Mesenteric fat pad (tissue), 1 donor: Measurements from ENCODE around the gene TMPRSS3. TPM values are rescaled to one million over a fixed set of nuclear protein-coding genes. Genes with fewer than 3 reads are reported as not detected.

ENCODE experiments used
- DNase-seq: peaks from one replicate; pipeline ENCODE4 v3.0.0-alpha.2; 2020; ENCODE audit warnings: low spot score
- total RNA-seq: library from RNA; stranded (reverse); fragmentation: NEBNext Ultra II Directional; extraction: Animal tissue kit (Norgen Biotek cat#: 25700); gene quantifications from one replicate; pipeline ENCODE4 v1.2.1, GENCODE V29; 2021
- donor health status: DM: yes; HTN: yes; CAD: no.

Gene TMPRSS3
- total RNA-seq, 1 donor from 2014 or later: not detected

GRCh38 chr21:42429021-42429420, 33.2 kb upstream of the TMPRSS3 start:
- DNase-seq: peak; percentile 73

- peak; percentile 77 for DNase-seq
Measured at GRCh38 chr21:42427809-42428419, 32.1 kb upstream of the TMPRSS3 start.

- peak; percentile 79 for DNase-seq
Measured at GRCh38 chr21:42426876-42427480, 31.1 kb upstream of the TMPRSS3 start.

GRCh38 chr21:42426424-42426823, 30.6 kb upstream of the TMPRSS3 start:
- peak; percentile 28 for DNase-seq

DNA sequence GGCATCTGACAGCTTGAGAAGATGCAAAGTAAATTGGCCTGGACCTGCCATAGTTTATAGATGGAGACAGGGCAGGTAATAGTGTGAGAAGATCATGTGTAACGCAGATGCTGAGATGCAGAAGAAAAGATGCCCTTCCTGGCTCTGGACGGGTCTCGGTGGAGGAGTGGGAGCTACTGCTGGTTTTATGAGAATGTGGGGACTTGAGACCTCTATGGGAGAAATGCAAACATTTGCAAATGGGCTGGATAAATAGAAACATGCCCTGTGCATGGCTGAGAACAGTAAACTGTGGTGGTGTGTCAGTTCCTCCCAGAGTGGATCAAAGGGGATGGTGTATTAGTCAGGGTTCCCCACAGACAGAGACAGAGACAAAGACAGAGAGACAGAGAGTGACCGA, 29.7 kb upstream of the TMPRSS3 start:
- DNase-seq: peak; percentile 30

GRCh38 chr21:42424914-42425541, 29.2 kb upstream of the TMPRSS3 start:
- peak; percentile 65 for DNase-seq

GRCh38 chr21:42423685-42424084, 27.8 kb upstream of the TMPRSS3 start:
- no peak for DNase-seq

DNA sequence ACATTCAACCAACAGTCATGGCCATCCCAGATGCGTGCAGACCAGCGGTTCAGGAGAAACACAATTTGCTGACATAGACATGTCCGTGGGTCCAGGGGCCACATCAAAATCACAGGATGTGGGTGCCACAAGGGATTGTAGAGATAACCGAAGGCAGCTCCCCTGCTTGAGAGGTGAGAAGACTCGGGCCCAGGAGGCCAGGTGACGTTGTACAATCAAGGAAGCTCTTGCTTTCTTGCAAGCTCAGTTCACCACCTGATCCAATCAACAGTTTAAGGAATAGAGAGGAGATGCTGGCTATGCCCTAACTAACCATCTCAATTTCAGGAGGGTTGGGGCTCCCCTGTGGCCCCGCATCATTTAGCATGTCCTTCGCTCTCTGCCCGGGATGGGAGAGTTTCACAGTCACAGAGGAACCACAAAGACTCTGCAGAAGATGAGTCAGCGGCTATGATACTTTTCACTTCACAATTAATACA, 27.4 kb upstream of the TMPRSS3 start:
- DNase-seq: no peak

GRCh38 chr21:42421018-42421793, 25.4 kb upstream of the TMPRSS3 start:
- DNase-seq: no peak

DNA sequence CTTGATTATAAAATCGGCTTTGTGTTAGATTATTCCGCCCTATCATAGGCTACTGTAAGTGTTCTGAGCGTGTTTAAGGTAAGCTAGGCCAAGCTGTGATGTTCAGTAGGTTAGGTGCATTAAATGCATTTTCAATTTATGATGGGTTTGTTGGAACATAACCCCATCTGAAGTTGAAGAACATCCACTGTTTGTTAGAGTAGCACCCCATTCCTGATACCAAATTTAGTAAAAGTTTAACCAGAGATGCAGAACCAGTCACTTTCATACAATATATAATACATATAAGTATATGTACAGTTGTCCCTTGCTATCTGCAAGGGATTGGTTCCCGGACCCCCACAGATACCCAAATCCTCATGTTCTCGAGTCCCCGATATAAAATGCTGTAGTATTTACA, 24.0 kb upstream of the TMPRSS3 start:
- DNase-seq: no peak

- DNase-seq: no peak
Measured at GRCh38 chr21:42418886-42419285, 23.0 kb upstream of the TMPRSS3 start.

GRCh38 chr21:42417533-42417932, 21.7 kb upstream of the TMPRSS3 start:
- no peak for DNase-seq

DNA sequence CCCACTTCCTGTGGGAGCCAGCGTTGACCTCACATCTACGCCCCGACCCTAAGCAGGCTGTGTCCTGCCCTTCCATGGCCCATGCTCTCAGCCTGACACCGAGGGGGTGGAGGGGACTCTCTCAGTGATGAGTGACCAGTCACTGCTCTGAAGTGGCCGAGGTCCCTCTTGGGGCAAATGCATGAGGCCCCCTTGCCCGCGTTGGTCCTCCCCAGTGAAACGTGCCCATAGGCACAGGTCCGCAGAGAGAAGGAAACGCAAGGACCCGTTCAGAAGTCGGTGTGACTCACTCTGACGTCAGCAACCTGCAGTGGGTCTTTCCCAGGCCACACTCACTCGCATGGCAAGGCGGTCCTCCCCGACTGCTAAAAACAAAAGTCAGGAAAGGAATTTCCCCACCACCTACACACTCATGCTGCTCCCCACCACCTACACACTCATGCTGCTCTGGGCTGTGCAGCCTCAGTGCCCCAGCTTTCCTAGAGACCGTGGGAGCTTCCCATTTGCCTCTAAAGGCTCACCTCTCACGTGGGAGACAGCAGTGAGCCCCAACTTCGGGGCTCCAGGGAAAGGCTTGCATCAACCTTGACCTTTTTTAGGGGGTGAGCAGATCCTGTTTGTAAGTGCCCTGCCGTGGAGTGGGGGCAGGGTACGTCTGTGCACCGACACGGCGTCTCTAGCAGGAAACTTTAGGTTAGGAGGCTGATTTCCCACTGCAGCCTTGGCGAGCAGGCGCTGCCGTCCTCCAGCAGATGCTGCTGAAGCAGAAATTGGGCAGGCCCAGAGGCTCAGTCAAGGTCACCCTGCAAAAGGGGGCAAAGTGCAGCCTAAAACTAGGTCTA, 19.3 kb upstream of the TMPRSS3 start:
- DNase-seq: peak; percentile 73

GRCh38 chr21:42414553-42414927, 18.7 kb upstream of the TMPRSS3 start:
- DNase-seq: peak; percentile 49

DNA sequence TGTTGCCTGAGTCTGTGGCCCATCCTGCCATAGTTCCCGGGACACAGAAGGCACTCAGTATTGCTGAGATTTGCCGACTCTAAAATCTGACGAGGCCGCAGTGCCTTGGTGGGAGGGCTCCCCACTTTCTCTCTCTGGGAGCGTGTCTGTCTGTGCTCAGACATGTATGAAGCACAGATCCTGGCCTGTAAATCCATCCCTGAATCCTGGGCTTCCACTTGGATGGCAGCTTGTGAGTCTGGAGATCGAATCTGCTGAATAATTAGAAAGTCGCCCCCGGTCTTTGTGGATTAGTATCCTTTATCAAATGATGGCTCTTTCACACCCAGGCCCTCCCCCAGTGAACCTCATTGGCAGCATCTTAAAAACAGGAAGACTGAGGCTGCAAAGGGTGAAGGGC, 18.2 kb upstream of the TMPRSS3 start:
- DNase-seq: peak; percentile 45

GRCh38 chr21:42413500-42413899, 17.6 kb upstream of the TMPRSS3 start:
- DNase-seq: peak; percentile 37

- peak; percentile 81 for DNase-seq
Measured at GRCh38 chr21:42413093-42413492, 17.2 kb upstream of the TMPRSS3 start.

- DNase-seq: no peak
Measured at GRCh38 chr21:42412636-42412933, 16.7 kb upstream of the TMPRSS3 start.

DNA sequence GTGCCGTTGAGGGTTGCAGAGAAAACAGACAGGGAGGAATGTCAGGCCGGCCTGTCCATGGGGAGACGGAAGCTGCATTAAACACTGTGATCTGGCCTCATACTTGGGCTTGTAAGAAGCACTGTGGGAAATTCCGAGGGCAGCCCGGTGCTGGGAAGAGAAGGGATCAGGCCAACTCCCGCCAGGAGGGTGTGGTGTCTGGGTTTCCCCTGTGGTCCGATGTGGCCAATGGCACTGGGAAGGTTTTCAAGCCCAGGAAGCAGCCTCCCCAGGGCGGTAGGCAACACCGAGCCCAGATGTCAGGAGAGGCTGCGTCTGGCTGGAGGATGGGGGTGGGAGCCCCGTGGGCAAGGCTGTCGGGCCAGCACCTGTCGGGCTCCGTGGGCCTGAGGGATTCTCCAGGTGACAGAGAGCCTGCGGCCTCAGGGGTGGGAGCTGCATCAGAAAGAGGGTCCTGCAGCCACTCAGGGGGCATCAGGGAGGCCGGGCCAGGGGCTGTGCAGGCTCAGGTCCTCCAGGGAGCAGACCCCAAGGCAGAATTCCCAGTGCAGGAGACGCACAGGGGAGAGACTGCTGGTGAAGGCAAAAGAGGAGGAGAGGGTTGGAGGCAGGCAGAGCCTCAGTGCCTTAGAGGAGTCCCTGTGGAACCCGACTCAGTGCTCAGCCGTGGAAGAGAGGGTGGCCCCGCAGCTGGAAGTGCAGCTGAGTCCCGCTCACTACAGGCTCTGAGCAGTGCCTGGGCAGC, 16.2 kb upstream of the TMPRSS3 start:
- peak; percentile 72 for DNase-seq

DNA sequence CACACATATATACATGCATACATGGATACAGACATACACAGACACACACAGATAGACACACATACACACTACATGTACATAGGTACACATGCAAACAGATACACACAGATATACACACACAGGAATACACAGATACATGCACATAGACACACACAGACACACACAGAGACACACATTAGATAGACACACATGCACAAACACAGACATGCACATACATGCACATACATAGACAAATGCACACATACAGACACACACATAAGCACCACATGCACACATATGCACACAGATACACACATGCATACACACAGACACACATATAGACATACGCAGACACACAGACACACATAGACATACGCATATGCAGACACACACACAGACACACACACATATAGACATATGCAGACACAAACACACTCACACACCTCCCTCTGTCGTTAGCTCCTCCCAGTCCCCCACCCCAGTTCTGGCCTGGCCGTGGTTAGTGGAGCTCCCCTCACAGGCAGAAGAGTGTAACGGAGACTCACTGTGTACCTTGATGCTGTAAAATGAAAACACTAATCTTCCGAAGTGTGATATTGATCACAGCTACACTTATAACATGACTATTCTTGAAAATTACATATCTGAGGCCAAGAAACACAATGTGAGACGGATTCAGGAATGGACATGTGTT, 15.5 kb upstream of the TMPRSS3 start:
- no peak for DNase-seq
